OCI-M1 (cell line): ENCODE results near the gene C2CD4C.
"Not testable (repeated sequence)": the region's sequence is repeated elsewhere in the genome, so short reads cannot be mapped to it uniquely, and the experiment has no call there.

Experiments
- DNase-seq: peaks from one replicate; lab custom pipeline; 2025; lab: John Stamatoyannopoulos, UW

The C2CD4C gene

DNA sequence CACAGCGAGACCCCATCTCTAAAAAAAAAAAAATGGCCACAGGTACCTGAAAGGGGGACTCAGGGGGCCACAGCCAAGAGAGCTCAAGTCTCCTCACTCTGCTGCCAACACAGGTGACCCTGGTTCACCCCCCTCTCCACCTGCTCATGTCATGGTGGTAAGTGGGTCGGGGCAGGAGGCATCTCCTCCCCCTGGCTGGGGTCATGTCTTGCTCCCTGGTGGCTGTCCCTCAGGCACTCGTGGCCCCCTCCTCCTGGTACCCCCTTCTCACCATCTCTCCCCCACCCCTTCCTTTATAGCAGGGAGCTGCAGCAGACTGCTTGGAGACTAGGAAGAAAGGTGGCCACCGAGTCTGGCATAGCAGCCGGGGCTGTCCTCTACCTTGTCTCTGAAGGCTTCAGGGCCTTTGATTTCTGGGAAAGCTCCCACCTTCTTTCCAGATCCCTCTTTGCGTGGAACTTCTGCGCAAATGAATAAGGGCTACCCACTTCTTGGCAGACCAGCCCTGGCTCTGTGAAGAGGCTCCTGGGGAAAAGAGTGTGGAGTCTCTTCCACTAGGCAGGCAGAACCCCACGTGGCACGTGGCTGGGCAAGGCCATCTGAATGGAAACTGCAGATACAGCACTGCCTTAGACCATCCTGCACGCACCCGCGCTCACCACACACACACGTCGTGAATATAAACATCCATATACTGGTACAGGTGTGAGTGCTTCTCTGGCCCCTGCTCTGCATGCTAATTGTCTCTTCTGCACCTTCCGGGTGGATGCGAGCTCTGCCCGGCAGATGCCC is 44.3 kb downstream of the C2CD4C start:
- DNase-seq, result no peak

DNA sequence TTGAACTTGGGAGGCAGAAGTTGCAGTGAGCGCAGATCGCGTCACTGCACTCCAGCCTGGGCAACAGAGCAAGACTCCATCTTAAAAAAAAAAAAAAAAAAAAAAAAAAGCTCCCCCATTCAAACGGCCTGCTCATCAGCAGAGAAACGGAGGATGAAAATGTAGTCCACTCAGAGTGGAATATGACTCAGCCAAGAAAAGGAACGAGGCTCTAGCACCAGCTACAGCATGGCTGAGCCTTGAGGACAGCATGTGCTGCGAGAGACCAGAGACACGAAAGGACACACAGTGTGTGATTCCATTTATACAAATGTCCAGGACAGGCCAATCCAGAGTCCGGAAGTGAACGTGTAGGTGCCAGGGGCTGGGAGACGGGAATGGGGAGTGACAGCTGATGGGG is 46.3 kb downstream of the C2CD4C start:
- no peak for DNase-seq

DNA sequence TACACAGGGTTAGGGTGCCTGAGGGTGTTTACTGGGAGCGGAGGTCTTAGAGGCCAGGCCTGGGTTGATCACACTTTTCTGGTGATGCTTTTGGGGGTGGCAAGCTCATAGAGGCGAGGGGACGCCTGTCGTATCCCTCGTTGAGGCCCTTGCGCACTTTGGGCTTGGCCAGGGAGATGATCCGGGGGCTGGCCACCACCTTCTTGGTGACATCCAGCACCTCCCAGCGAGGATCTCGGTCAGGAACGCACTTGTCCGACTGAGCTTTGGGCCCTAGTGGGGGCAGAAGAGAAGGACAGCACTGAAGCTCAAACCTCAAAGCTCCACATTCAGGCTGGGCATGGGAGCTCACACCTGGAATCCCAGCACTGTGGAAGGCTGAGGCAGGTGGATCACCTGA is 46.8 kb downstream of the C2CD4C start:
- DNase-seq, result no peak

DNA sequence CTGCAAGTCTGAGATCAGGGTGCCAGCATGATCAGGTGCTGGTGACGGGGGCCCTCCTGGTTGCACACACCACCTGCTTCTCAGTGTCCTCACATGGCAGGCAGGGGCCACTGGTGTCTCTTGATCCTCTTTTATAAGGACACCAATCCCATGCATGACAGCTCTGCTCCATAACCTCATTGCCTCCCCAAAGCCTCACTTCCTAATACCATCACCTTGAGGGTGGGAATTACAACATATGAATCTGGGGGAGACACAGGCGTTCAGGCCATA is 49.4 kb downstream of the C2CD4C start:
- DNase-seq, result no peak

DNA sequence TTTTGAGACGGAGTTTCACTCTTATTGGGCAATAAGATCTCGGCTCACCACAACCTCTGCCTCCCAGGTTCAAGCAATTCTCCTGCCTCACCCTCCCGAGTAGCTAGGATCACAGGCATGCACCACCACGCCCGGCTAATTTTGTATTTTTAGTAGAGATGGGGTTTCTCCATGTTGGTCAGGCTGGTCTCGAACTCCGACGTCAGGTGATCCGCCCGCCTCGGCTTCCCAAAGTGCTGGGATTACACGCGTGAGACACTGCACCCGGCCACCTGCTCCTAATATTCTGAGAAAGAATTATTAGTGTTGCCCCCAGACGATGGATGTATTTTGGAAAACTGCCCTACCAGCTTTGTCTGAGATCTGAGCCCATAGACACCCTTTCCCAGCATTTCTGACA is 53.4 kb downstream of the C2CD4C start:
- DNase-seq, result not testable (repeated sequence)
